ENCODE results near the gene FLT1. TPM values are rescaled to one million over a fixed set of nuclear protein-coding genes. Genes with fewer than 3 reads are reported as not detected.

The FLT1 gene
- total RNA-seq, 3 donors from 2014 or later, result 17.0 to 44.6 (median 29.0) TPM

DNA sequence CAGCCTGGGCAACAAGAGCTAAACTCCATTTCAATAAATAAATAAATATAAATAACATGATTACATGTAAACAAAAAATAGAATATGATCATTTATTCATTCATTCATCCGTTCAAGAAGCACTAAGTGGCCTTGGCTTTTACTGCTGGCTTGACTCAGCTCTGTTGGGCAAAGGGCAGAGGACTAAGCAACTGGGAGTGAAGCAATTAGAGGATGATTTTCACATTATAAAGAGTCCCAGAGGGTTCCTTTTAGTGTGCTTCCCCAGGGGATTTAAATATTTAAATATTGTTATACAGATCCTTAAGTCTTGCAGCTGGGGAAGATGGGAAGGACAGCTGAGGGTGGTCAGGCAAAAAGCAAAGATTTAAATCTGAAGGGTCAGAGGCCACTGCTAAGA is 34.9 kb upstream of the FLT1 start:
- H3K36me3 ChIP-seq, result no peaks in the 10 kb centered on the region
- H3K4me1 ChIP-seq, result peaks cover 0 to 5% of the 10 kb centered on the region in 2 donors
- DNase-seq (ENCODE audit: low spot score in 2 of 2), result no peak
- TF ChIP-seq POLR2A (IDR thresholded peaks at IDR 0.05), result no peak
- no peak for TF ChIP-seq POLR2AphosphoS5 (IDR thresholded peaks at IDR 0.05)
- TF ChIP-seq, protein P1, sequence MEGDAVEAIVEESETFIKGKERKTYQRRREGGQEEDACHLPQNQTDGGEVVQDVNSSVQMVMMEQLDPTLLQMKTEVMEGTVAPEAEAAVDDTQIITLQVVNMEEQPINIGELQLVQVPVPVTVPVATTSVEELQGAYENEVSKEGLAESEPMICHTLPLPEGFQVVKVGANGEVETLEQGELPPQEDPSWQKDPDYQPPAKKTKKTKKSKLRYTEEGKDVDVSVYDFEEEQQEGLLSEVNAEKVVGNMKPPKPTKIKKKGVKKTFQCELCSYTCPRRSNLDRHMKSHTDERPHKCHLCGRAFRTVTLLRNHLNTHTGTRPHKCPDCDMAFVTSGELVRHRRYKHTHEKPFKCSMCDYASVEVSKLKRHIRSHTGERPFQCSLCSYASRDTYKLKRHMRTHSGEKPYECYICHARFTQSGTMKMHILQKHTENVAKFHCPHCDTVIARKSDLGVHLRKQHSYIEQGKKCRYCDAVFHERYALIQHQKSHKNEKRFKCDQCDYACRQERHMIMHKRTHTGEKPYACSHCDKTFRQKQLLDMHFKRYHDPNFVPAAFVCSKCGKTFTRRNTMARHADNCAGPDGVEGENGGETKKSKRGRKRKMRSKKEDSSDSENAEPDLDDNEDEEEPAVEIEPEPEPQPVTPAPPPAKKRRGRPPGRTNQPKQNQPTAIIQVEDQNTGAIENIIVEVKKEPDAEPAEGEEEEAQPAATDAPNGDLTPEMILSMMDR (IDR thresholded peaks at IDR 0.05), result no peak
- intact Hi-C loops (cut with DNase I; ENCODE audit: low total_unique reads), result loop anchor here (10.0 kb wide), 1 partner anchor 95 kb away; no protein-coding TSS in a partner anchor
- H3K27me3 ChIP-seq, result peaks cover 0 to 11% of the 10 kb centered on the region in 2 donors
- no peak overlapping the region for H3K4me3 ChIP-seq
- no peaks in the 10 kb centered on the region for H3K9me3 ChIP-seq
- H3K27ac ChIP-seq, result no peak overlapping the region

DNA sequence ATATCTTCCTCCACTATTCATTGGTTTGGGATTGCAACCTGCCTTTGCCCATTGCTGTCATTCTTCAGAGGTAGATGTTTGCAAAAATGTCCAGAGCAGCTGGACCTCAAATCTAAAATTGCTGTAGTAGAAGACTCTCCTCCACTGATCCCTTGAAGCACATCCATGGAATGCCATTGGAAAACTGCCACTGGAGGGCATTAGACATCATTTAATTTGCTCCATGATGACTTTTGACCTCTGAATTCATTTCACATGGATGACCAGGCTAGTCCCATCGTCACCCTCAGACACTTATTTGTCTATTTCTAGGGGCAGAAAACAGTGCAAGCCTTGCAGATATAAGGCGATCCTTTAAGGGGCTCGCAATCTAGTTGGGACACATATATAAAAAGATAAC is 33.9 kb upstream of the FLT1 start:
- no peak overlapping the region for H3K27ac ChIP-seq
- H3K9me3 ChIP-seq, result no peaks in the 10 kb centered on the region
- intact Hi-C loops (cut with DNase I; ENCODE audit: low total_unique reads), result no loop called here
- TF ChIP-seq POLR2AphosphoS5 (IDR thresholded peaks at IDR 0.05), result no peak
- TF ChIP-seq, protein P1 (IDR thresholded peaks at IDR 0.05), result no peak
- TF ChIP-seq POLR2A (IDR thresholded peaks at IDR 0.05), result no peak
- no peak for DNase-seq (ENCODE audit: low spot score in 2 of 2)
- H3K4me3 ChIP-seq, result no peak overlapping the region
- H3K4me1 ChIP-seq, result peaks cover 0 to 5% of the 10 kb centered on the region in 2 donors
- peaks cover 0 to 11% of the 10 kb centered on the region in 2 donors for H3K27me3 ChIP-seq
- H3K36me3 ChIP-seq, result no peaks in the 10 kb centered on the region

DNA sequence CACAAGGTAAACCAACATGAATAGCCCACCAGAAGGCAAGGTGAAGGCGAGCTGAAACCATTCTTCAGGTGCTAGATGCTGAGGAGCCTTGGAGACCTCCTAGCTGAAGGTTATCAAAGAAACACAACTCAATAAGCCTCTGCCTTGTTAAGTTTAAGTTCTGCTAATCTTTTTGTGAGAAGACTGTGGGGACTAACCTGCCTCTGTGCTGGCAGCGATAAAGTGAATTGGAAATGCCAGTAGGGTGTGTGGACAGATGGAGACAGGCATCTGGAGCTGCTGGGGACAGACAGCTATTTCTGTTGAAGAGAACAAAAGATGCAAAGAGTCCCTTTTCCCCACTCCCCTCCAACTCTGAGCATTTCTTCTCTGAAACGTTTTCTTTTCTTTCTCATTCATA is 33.5 kb upstream of the FLT1 start:
- intact Hi-C loops (cut with DNase I; ENCODE audit: low total_unique reads), result no loop called here
- Histone ChIP-seq H3K9me3 (no peaks in the 10 kb centered on the region), H3K36me3 (no peaks in the 10 kb centered on the region), H3K27me3 (peaks cover 0 to 11% of the 10 kb centered on the region in 2 donors), H3K4me3 (no peak overlapping the region), H3K27ac (no peak overlapping the region), H3K4me1 (peaks cover 0 to 5% of the 10 kb centered on the region in 2 donors)
- TF ChIP-seq, protein P1 (IDR thresholded peaks at IDR 0.05), result no peak
- TF ChIP-seq POLR2A (IDR thresholded peaks at IDR 0.05) (no peak), POLR2AphosphoS5 (IDR thresholded peaks at IDR 0.05) (no peak)
- DNase-seq (ENCODE audit: low spot score in 2 of 2), result no peak

DNA sequence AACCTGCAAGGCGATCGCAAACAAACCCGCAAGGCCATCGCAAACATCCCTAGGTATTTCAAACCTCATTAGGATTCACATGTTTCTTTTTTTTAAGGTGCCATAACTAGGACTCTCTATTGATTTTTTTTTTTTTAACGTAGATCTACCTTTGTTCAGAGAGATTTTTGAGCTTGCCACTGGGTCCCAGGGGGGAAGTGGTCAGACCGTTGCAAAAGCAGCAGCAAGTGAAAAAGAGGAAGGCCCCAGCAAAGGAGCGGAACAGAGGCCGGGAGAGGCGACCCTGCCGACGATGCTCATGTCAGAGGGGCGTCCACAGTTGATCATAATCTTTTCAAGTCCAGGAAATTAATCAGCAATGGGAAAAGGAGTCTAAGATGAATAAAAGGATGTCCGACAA is 32.7 kb upstream of the FLT1 start:
- peaks cover 0 to 11% of the 10 kb centered on the region in 2 donors for H3K27me3 ChIP-seq
- no peak for DNase-seq (ENCODE audit: low spot score in 2 of 2)
- no peak overlapping the region for H3K27ac ChIP-seq
- intact Hi-C loops (cut with DNase I; ENCODE audit: low total_unique reads), result no loop called here
- no peak overlapping the region for H3K4me3 ChIP-seq
- H3K4me1 ChIP-seq, result peaks cover 0 to 5% of the 10 kb centered on the region in 2 donors
- no peaks in the 10 kb centered on the region for H3K9me3 ChIP-seq
- no peaks in the 10 kb centered on the region for H3K36me3 ChIP-seq
- TF ChIP-seq POLR2AphosphoS5 (IDR thresholded peaks at IDR 0.05), result no peak
- TF ChIP-seq POLR2A (IDR thresholded peaks at IDR 0.05), result no peak
- TF ChIP-seq, protein P1 (IDR thresholded peaks at IDR 0.05), result no peak

DNA sequence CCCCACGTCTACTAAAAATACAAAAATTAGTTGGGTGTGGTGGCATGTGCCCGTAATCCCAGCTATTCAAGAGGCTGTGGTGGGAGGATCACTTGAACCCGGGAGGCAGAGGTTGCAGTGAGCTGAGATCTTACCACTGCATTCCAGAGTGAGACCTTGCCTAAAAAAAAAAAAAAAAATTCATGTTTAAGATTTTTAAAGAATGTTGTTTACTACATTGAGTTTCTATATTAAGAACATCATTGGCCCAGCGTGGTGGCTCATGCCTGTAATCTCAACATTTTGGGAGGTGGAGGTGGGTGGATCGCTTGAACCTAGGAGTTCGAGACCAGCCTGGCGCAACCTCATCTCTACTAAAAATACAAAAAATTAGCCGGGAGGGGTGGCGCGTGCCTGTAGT is 31.9 kb upstream of the FLT1 start:
- intact Hi-C loops (cut with DNase I; ENCODE audit: low total_unique reads), result no loop called here
- no peaks in the 10 kb centered on the region for H3K9me3 ChIP-seq
- TF ChIP-seq, protein P1 (IDR thresholded peaks at IDR 0.05), result no peak
- TF ChIP-seq POLR2A (IDR thresholded peaks at IDR 0.05), result no peak
- TF ChIP-seq POLR2AphosphoS5 (IDR thresholded peaks at IDR 0.05), result no peak
- H3K36me3 ChIP-seq, result no peaks in the 10 kb centered on the region
- no peak for DNase-seq (ENCODE audit: low spot score in 2 of 2)
- peaks cover 0 to 5% of the 10 kb centered on the region in 2 donors for H3K4me1 ChIP-seq
- peaks cover 0 to 11% of the 10 kb centered on the region in 2 donors for H3K27me3 ChIP-seq
- H3K4me3 ChIP-seq, result no peak overlapping the region
- no peak overlapping the region for H3K27ac ChIP-seq

Data from breast epithelium (tissue), 4 donors.